ENCODE data around the gene GOLGA6L2. TPM values are rescaled to one million over a fixed set of nuclear protein-coding genes. Genes with fewer than 3 reads are reported as not detected.

GOLGA6L2 gene
- total RNA-seq, 3 donors from 2014 or later (not counting 1 experiment from before 2014, with no cell fraction given), result not detected

GRCh38 chr15:23482764-23483489 lies 35.9 kb upstream of the GOLGA6L2 start:
- H3K4me3 ChIP-seq (ENCODE audit: low read length), result no peak overlapping the region
- TF ChIP-seq CTCF (IDR thresholded peaks at IDR 0.05), result no peak
- 66% methylated on average over 3 of the region's 3 CpGs for WGBS (ENCODE audit: insufficient coverage)

GRCh38 chr15:23482228-23482627 lies 35.2 kb upstream of the GOLGA6L2 start:
- WGBS (ENCODE audit: insufficient coverage), result 67% methylated on average over 1 of the region's 1 CpG

More at GRCh38 chr15:23482764-23483489, 35.9 kb upstream of the GOLGA6L2 start:
- Mint-ChIP-seq H3K4me3 (no peak overlapping the region), H3K36me3 (no peaks in the 10 kb centered on the region), H3K27me3 (ENCODE audit: low read depth in 2 of 2) (no peaks in the 10 kb centered on the region), H3K27ac (no peak overlapping the region), H3K4me1 (no peaks in the 10 kb centered on the region), H3K9me3 (peaks cover 0 to 2% of the 10 kb centered on the region in 2 donors)
- intact Hi-C loops (cut with micrococcal nuclease), result no loop called here
- H3K27me3 ChIP-seq (ENCODE audit: control insufficient read depth, insufficient read depth, low read length), result no peaks in the 10 kb centered on the region
- no peaks in the 10 kb centered on the region for H3K9me3 ChIP-seq (ENCODE audit: control insufficient read depth, insufficient read depth, low read length)
- DNase-seq (no peak), ATAC-seq (no peak)
- no peaks in the 10 kb centered on the region for H3K36me3 ChIP-seq (ENCODE audit: control insufficient read depth, insufficient read depth, low read length)
- no peak overlapping the region for H3K27ac ChIP-seq (ENCODE audit: low read length)
- H3K4me1 ChIP-seq (ENCODE audit: control insufficient read depth, insufficient read depth, low read length), result no peaks in the 10 kb centered on the region

GRCh38 chr15:23477920-23478319 lies 30.9 kb upstream of the GOLGA6L2 start:
- intact Hi-C loops (cut with micrococcal nuclease), result loop anchor here (10.0 kb wide), 1 partner anchor 57 kb away; no protein-coding TSS in a partner anchor
- Mint-ChIP-seq H3K27ac (no peak overlapping the region), H3K27me3 (ENCODE audit: low read depth in 2 of 2) (no peaks in the 10 kb centered on the region), H3K4me1 (no peaks in the 10 kb centered on the region), H3K36me3 (no peaks in the 10 kb centered on the region), H3K9me3 (no peaks in the 10 kb centered on the region), H3K4me3 (no peak overlapping the region)
- 88% methylated on average over 6 of the region's 6 CpGs for WGBS (ENCODE audit: insufficient coverage)
- H3K9me3 ChIP-seq (ENCODE audit: control insufficient read depth, insufficient read depth, low read length), result no peaks in the 10 kb centered on the region
- no peak for ATAC-seq
- no peaks in the 10 kb centered on the region for H3K36me3 ChIP-seq (ENCODE audit: control insufficient read depth, insufficient read depth, low read length)
- no peaks in the 10 kb centered on the region for H3K27me3 ChIP-seq (ENCODE audit: control insufficient read depth, insufficient read depth, low read length)
- no peak for DNase-seq
- no peaks in the 10 kb centered on the region for H3K4me1 ChIP-seq (ENCODE audit: control insufficient read depth, insufficient read depth, low read length)
- TF ChIP-seq CTCF (IDR thresholded peaks at IDR 0.05), result no peak
- no peak overlapping the region for H3K4me3 ChIP-seq (ENCODE audit: low read length)
- no peak overlapping the region for H3K27ac ChIP-seq (ENCODE audit: low read length)

More at GRCh38 chr15:23482228-23482627, 35.2 kb upstream of the GOLGA6L2 start:
- no peaks in the 10 kb centered on the region for H3K9me3 ChIP-seq (ENCODE audit: control insufficient read depth, insufficient read depth, low read length)
- H3K36me3 Mint-ChIP-seq, result no peaks in the 10 kb centered on the region
- DNase-seq (no peak), ATAC-seq (no peak)
- H3K4me3 ChIP-seq (ENCODE audit: low read length), result no peak overlapping the region
- no peak for TF ChIP-seq CTCF (IDR thresholded peaks at IDR 0.05)
- H3K27ac Mint-ChIP-seq, result no peak overlapping the region
- H3K4me3 Mint-ChIP-seq, result no peak overlapping the region
- no peaks in the 10 kb centered on the region for H3K4me1 Mint-ChIP-seq
- no peaks in the 10 kb centered on the region for H3K4me1 ChIP-seq (ENCODE audit: control insufficient read depth, insufficient read depth, low read length)
- H3K36me3 ChIP-seq (ENCODE audit: control insufficient read depth, insufficient read depth, low read length), result no peaks in the 10 kb centered on the region
- no peaks in the 10 kb centered on the region for H3K27me3 Mint-ChIP-seq (ENCODE audit: low read depth in 2 of 2)
- H3K27me3 ChIP-seq (ENCODE audit: control insufficient read depth, insufficient read depth, low read length), result no peaks in the 10 kb centered on the region
- no peak overlapping the region for H3K27ac ChIP-seq (ENCODE audit: low read length)
- intact Hi-C loops (cut with micrococcal nuclease), result no loop called here
- peaks cover 0 to 2% of the 10 kb centered on the region in 2 donors for H3K9me3 Mint-ChIP-seq

Measured in natural killer cell (primary cell).